GM19463 (cell line): Measurements from ENCODE around the gene TLL1.

ENCODE experiments used
- ATAC-seq: cut with Tn5 transposase; IDR thresholded peaks from one replicate; pipeline ENCODE4 v1.9.1; 2021; ENCODE audit warnings: mild to moderate bottlenecking, moderate library complexity; ENCODE audit not compliant: unreplicated experiment

The TLL1 gene

GRCh38 chr4:165970703-165971420, 97.8 kb downstream of the TLL1 start:
- no peak for ATAC-seq

- no peak for ATAC-seq
Observed at GRCh38 chr4:165971446-165971845, 98.4 kb downstream of the TLL1 start.

- no peak for ATAC-seq
Observed at GRCh38 chr4:165971933-165972332, 98.9 kb downstream of the TLL1 start.

- ATAC-seq: no peak
Observed at GRCh38 chr4:165972747-165973146, 99.7 kb downstream of the TLL1 start.

- no peak for ATAC-seq
Observed at GRCh38 chr4:165982934-165983333, 109.9 kb downstream of the TLL1 start.

GRCh38 chr4:165986956-165987698, 114.1 kb downstream of the TLL1 start:
- no peak for ATAC-seq

- ATAC-seq: no peak
Observed at GRCh38 chr4:165991325-165992180, 118.5 kb downstream of the TLL1 start.

- ATAC-seq: no peak
Observed at GRCh38 chr4:165992283-165992682, 119.2 kb downstream of the TLL1 start.

GRCh38 chr4:165994701-165995100, 121.7 kb downstream of the TLL1 start:
- ATAC-seq: no peak

GRCh38 chr4:166003811-166004210, 130.8 kb downstream of the TLL1 start:
- ATAC-seq: no peak

- no peak for ATAC-seq
Observed at GRCh38 chr4:166006217-166006616, 133.2 kb downstream of the TLL1 start.

GRCh38 chr4:166008510-166008909, 135.5 kb downstream of the TLL1 start:
- no peak for ATAC-seq

GRCh38 chr4:166012129-166013030, 139.3 kb downstream of the TLL1 start:
- ATAC-seq: no peak

- ATAC-seq: no peak
Observed at GRCh38 chr4:166014411-166014810, 141.4 kb downstream of the TLL1 start.

GRCh38 chr4:166017804-166018203, 144.8 kb downstream of the TLL1 start:
- no peak for ATAC-seq

- ATAC-seq: no peak
Observed at GRCh38 chr4:166019441-166020220, 146.6 kb downstream of the TLL1 start.

GRCh38 chr4:166021617-166022016, 148.6 kb downstream of the TLL1 start:
- ATAC-seq: no peak

GRCh38 chr4:166034965-166035364, 161.9 kb downstream of the TLL1 start:
- ATAC-seq: no peak

GRCh38 chr4:166039822-166040221, 166.8 kb downstream of the TLL1 start:
- ATAC-seq: no peak
